HEK293T (cell line): ENCODE data around the gene PDZD7.

Source experiments
- ARNT ChIP-seq: fragments of 450-650 bp; IDR thresholded peaks from 2 replicates; pipeline ENCODE4 v1.6.1; 2017; ENCODE audit warnings: mild to moderate bottlenecking
- BHLHE40 ChIP-seq: fragments of 450-650 bp; IDR thresholded peaks from 2 replicates; pipeline ENCODE4 v1.6.1; 2016; ENCODE audit warnings: mild to moderate bottlenecking, moderate library complexity, borderline replicate concordance
- FOXA1 ChIP-seq: fragments of 450-650 bp; IDR thresholded peaks from 2 replicates; pipeline ENCODE4 v1.6.1; 2016; ENCODE audit warnings: mild to moderate bottlenecking
- FOXM1 ChIP-seq: fragments of 450-650 bp; IDR thresholded peaks from 2 replicates; pipeline ENCODE4 v1.6.1; 2017; ENCODE audit warnings: mild to moderate bottlenecking, borderline replicate concordance
- NFRKB ChIP-seq: fragments of 450-650 bp; IDR thresholded peaks from 2 replicates; pipeline ENCODE4 v1.6.1; 2016; ENCODE audit warnings: mild to moderate bottlenecking, moderate library complexity
- SP1 ChIP-seq: fragments of 450-650 bp; IDR thresholded peaks from 2 replicates; pipeline ENCODE4 v1.6.1; 2017

DNA sequence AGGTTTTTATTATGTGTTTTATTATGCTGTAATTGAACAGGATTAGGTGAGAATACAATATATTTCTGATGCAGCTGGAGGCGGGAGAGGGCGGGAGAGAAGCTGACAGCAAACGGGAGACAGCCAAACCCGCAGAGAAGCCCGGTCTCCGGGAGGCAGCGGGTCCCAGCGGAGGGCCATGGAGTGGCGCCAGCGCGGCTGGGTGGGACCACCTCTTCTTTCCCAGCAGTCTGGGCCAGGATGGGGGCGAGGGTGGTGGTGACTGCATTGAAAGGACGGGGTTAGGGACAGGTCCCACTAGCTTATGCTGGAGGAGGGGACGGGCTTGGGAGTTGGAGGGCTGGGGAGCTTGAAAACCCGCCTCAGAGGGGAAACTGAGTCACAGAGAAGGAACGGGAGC, 16.3 kb upstream of the PDZD7 start:
- TF ChIP-seq BHLHE40 (no peak), ARNT (no peak), NFRKB (no peak), FOXA1 (no peak), FOXM1 (no peak), SP1 (no peak)
